HG03520 (cell line): ENCODE results near the gene STT3B.

Experiments used
- ATAC-seq: cut with Tn5 transposase; IDR thresholded peaks from one replicate; pipeline ENCODE4 v1.9.1; 2021; ENCODE audit warnings: mild to moderate bottlenecking, moderate library complexity; ENCODE audit not compliant: unreplicated experiment

STT3B gene

DNA sequence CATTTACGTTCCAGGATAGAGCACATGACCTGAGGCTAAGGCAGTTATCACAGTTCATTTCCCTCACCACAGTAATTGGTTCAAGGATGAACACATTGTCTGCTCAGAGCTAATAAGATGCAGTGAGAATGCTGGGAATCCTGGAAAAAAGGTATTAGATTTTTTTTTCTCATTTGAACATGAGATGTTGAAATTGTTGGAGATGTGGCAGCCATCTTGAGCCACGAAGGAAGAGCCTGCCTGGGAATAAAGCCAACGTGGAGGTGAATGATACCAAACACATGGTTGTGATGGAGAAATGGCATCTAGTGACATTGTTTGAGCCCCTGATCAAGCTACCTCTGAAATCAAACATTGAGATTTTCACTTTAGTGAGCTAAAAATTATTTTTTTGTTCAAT, 16.0 kb upstream of the STT3B start:
- no peak for ATAC-seq

DNA sequence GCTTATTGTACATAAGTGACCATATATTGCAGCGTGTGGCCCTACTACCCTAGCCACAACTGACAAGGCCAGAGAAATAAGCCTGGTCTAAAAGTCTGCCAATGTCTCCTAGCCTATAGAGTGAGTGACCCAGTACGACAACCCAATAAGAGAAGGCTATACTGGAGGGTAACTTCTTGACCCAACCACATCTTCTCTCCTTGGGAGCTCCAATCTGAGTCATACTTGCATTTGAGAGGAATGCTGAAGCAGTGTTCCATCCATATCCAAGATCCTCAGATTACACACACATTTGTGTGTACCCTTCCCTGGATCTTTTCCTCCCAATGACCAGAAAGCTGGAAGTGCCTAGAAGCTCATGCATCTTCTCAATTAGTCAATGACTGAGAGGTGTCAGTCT, 11.3 kb upstream of the STT3B start:
- ATAC-seq, result no peak

DNA sequence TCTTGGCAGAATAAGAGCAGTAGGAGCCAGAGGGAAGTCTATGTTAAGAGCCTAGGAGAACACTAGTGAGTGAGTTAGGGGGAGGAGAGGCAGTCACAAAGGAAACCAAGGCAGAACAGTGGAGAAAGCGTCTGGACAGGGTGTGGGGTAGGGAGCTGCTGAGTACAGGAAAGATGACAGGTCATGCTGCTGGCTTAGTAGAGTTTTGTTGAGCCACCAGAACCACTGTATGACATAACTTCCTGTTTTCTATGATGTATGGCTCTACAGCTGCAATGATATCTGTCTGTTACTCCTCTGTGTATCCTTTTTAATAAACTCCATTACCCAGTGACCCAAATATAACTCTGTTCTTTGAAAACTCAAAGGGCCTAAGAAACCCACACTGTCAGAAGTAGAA, 10.6 kb upstream of the STT3B start:
- no peak for ATAC-seq

DNA sequence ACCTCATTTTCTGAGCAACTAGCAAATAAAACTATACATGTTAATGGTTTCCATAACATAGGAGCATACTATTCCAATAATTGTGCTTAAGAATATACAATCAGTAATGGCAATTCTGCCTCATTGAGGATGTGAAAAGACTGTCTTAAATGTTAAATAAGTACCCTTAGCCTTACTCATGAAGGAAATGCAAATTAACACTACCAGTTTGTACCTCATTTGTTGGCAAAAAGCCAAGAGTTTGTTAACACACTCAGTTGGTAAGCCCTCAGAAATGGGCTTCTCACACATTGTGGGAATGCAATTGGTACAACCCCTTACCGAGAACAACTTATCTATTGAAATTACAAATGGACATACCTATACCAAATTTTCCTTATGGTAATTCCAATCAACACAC, 9.2 kb upstream of the STT3B start:
- ATAC-seq, result no peak

DNA sequence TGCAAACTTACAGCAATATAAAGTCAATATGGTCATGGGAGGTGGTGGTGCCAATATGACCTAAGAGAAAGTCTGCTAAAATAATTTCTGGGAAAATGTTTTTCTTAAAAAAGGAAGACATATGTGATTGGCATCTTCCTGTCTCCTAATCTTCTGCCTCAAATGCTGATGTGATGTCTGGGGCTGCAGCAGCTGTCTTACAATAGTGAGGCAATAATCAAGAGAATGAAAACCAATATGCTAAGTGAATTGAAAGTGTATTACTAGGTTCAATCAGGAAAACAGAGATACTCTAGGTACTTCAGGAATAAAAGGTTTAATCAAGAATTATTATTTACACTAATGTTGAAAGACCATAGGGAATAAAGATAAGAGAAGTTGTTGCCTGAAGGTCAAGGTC, 7.2 kb upstream of the STT3B start:
- ATAC-seq, result no peak

GRCh38 chr3:31529421-31529820, 3.3 kb upstream of the STT3B start:
- ATAC-seq, result no peak

DNA sequence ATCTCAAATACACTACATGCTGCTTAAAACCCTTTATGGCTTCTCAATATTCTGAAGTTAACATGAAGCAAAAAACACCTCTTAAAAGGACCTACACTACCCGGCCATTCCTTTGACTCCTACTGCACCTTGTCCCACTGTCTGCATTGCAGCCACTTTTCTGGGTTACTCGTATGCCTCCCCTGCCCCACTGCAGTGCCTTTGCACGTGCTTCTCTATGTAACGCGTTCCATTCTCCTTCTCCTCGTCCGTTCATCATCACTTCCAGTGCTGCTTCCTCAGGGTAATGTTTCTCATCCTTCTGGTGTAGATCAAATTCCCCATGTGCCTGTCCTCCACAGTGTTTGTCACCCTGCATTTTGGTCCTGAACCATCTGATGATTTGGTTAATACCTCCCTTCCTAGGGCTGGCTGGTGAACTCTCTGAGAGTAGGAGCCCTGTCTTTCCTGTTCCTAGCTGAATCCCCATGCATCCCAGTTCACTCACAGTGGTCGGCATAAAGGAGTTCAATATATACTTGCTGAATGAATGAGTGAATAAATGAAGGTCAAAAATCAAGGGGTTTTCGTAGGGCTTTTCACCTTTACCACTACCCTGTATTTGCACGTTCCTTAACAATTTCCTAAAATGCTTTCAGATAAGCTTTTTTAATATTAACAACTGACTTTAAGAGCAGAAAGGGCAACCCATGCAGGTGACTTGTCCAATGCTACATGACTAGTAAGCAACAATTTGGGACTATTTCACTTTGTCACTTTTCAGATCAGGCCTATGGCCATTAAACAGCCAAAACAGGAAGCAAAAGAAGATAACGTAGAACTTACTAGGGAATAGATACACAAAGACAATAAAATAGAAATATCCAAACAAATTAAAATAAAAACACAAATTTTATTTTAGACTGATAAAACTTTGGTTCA, 2.4 kb upstream of the STT3B start:
- no peak for ATAC-seq

DNA sequence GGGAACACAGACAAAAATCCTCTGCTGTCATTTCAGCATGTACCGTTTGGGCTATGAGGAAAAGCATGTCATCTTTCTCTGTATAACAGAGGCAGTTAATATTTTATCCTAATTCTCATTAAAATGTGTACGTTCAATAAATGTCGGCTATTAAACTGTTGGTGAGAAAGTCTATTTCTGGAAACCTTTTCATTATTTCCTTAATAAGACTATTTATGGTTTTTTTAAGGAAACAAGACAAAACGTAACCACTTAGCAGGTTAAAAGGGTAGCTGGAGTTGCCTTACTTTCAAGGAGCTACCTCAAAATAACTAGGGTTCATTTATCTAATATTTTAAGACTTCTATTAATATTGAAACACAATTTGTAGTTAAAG, 1.8 kb upstream of the STT3B start:
- ATAC-seq, result no peak

GRCh38 chr3:31531452-31531991, 1.2 kb upstream of the STT3B start:
- ATAC-seq, result no peak

DNA sequence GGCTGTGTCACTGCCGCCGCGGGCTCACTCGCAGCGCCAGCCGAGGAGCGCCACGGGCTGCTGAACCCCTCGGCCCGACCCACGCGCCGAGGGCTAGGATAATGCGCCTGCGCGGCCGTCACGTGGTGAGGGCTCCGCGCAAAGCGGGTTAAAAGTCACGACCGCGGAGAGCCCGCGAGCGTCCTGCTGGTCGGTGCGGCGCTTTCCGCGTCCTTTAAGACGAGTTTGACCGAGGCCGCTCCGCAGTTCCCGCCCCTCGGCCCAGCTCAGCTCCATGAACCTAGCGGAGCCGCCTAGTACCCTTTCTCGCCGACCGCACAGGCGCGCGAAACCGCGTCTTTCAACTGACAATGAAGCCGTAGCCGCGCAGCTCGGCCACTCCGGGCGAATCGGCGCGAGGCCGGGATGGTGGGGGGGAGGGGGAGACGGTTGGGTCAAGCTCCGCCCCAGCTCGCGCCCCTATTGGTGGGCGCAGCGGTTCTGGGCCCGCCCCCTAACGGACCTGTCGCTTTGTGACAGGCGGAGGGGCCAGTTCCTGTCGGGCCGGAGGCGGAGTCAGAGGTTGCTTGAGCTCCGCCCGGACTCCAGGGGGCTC, 636 bp upstream of the STT3B start:
- ATAC-seq, result peak; percentile 84

- ATAC-seq, result peak; percentile 0
These were observed 692 bp downstream of the STT3B start for GRCh38 chr3:31533169-31534064.

GRCh38 chr3:31534065-31534425, 1.3 kb downstream of the STT3B start:
- no peak for ATAC-seq

GRCh38 chr3:31536497-31536896, 3.8 kb downstream of the STT3B start:
- no peak for ATAC-seq

- no peak for ATAC-seq
These were observed 6.1 kb downstream of the STT3B start for GRCh38 chr3:31538801-31539200.

GRCh38 chr3:31539275-31539674, 6.5 kb downstream of the STT3B start:
- ATAC-seq, result no peak

DNA sequence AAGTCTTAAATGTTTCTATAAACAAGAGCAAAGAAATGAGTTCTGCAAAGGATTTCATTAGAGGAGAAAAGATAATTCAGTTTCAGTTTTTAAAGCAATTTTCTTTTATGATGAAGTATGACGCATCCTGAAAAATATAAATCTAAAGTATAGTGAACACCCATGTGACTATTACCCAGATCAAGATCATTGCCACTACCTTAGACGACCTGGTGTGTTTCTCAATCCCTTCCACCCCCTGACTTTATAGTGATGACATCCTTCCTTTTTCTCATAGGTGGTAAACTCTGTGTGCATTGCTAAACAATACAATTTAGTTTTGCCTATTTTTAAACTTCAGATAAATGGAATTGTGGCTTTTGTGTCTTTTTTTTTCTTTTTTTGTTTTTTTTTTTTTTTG, 8.4 kb downstream of the STT3B start:
- no peak for ATAC-seq

GRCh38 chr3:31542246-31542645, 9.5 kb downstream of the STT3B start:
- ATAC-seq, result no peak

GRCh38 chr3:31543375-31543774, 10.7 kb downstream of the STT3B start:
- ATAC-seq, result no peak

DNA sequence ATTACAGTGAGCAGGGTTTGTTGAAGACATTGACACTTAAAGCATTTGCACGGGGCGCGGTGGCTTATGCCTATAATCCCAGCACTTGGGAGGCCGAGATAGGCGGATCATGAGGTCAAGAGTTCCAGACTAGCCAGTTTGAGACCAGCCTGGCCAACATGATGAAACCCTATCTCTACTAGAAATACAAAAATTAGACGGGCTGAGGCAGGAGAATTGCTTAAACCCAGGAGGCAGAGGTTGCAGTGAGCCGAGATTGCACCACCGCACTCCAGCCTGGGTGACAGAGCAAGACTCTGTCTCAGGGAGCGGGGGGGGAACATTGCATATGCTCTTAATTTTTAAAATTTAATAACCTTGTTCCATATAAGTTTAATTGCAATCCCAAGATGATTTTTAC, 11.9 kb downstream of the STT3B start:
- ATAC-seq, result no peak

GRCh38 chr3:31546162-31546561, 13.4 kb downstream of the STT3B start:
- no peak for ATAC-seq

GRCh38 chr3:31546725-31547124, 14.0 kb downstream of the STT3B start:
- ATAC-seq, result no peak
